Peyer's patch (tissue), 4 donors: ENCODE data around the gene KIAA2012.

Source experiments
- POLR2A ChIP-seq, 2 donors: fragments of 450-650 bp; IDR thresholded peaks; one replicate each; pipeline ENCODE4 v1.5.1; 2017; ENCODE audit warnings: antibody characterized with exemption in 2 of 2, mild to moderate bottlenecking in 2 of 2, moderate library complexity in 2 of 2
- TF ChIP-seq, protein P1 (sequence below), 6 experiments: fragments of 450-650 bp in 4 of 6; fragments of 200-600 bp in 2 of 6; sonication (generic) in 1 of 6; IDR thresholded peaks; one replicate each; pipeline ENCODE4 v1.5.1; 2017 to 2019; ENCODE audit warnings: antibody characterized with exemption in 6 of 6, mild to moderate bottlenecking in 3 of 6, moderate library complexity in 1 of 6

DNA sequence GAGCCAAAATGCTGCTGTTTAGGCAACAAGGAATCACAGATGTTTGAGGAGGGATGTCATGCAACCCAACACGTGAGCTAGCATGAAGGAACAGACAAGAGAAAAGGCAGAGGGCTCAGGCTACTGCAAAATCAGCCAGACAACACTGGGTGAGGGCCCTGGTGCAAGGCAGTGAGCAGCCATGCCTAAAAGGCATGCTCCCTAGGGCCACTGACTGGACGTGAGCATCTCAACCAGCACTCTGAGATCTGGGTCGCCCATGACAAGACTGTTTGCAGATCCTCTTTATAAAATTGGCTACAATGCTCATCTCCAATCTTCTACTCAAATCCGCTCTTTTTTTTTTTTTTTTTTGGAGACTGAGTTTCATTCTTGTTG, 49.1 kb downstream of the KIAA2012 start:
- TF ChIP-seq, protein P1, sequence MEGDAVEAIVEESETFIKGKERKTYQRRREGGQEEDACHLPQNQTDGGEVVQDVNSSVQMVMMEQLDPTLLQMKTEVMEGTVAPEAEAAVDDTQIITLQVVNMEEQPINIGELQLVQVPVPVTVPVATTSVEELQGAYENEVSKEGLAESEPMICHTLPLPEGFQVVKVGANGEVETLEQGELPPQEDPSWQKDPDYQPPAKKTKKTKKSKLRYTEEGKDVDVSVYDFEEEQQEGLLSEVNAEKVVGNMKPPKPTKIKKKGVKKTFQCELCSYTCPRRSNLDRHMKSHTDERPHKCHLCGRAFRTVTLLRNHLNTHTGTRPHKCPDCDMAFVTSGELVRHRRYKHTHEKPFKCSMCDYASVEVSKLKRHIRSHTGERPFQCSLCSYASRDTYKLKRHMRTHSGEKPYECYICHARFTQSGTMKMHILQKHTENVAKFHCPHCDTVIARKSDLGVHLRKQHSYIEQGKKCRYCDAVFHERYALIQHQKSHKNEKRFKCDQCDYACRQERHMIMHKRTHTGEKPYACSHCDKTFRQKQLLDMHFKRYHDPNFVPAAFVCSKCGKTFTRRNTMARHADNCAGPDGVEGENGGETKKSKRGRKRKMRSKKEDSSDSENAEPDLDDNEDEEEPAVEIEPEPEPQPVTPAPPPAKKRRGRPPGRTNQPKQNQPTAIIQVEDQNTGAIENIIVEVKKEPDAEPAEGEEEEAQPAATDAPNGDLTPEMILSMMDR (IDR thresholded peaks at IDR 0.05), result no peak
- TF ChIP-seq POLR2A (IDR thresholded peaks at IDR 0.05), result no peak
